ENCODE measurements around the gene PGM3. TPM values are rescaled to one million over a fixed set of nuclear protein-coding genes. Genes with fewer than 3 reads are reported as not detected.
A peak's percentile ranks its signal among the peaks of the same experiment; 100 is the strongest.
"Not testable (repeated sequence)": the region's sequence is repeated elsewhere in the genome, so short reads cannot be mapped to it uniquely, and the experiment has no call there.

PGM3 gene
- total RNA-seq, 1 donor from 2014 or later, result 59.6 TPM

GRCh38 chr6:83198486-83199172 lies 5.6 kb upstream of the PGM3 start:
- peaks cover 11% of the 10 kb centered on the region for H3K4me1 Mint-ChIP-seq (ENCODE audit: unreplicated experiment)
- H3K27me3 Mint-ChIP-seq (ENCODE audit: unreplicated experiment), result no peaks in the 10 kb centered on the region
- TF ChIP-seq CTCF (IDR thresholded peaks at IDR 0.05; ENCODE audit: unreplicated experiment), result no peak
- H3K9me3 Mint-ChIP-seq (ENCODE audit: unreplicated experiment), result no peaks in the 10 kb centered on the region
- peaks cover 10% of the 10 kb centered on the region for H3K36me3 Mint-ChIP-seq (ENCODE audit: low read depth, unreplicated experiment)
- DNase-seq (ENCODE audit: low spot score), result no peak
- H3K27ac Mint-ChIP-seq (ENCODE audit: unreplicated experiment), result no peak overlapping the region
- no peak overlapping the region for H3K4me3 Mint-ChIP-seq (ENCODE audit: unreplicated experiment)

GRCh38 chr6:83193747-83194566 lies 892 bp upstream of the PGM3 start:
- peak; percentile 62 for DNase-seq (ENCODE audit: low spot score)
- Mint-ChIP-seq H3K4me1 (ENCODE audit: unreplicated experiment) (peaks cover 18% of the 10 kb centered on the region), H3K9me3 (ENCODE audit: unreplicated experiment) (no peaks in the 10 kb centered on the region), H3K4me3 (ENCODE audit: unreplicated experiment) (peak overlapping the region; percentile 70), H3K27me3 (ENCODE audit: unreplicated experiment) (peaks cover 4% of the 10 kb centered on the region), H3K36me3 (ENCODE audit: low read depth, unreplicated experiment) (peaks cover 14% of the 10 kb centered on the region), H3K27ac (ENCODE audit: unreplicated experiment) (no peak overlapping the region)
- TF ChIP-seq CTCF (IDR thresholded peaks at IDR 0.05; ENCODE audit: unreplicated experiment), result no peak

- Mint-ChIP-seq H3K36me3 (ENCODE audit: low read depth, unreplicated experiment) (peaks cover 12% of the 10 kb centered on the region), H3K4me3 (ENCODE audit: unreplicated experiment) (peak overlapping the region; percentile 98), H3K4me1 (ENCODE audit: unreplicated experiment) (peaks cover 16% of the 10 kb centered on the region), H3K9me3 (ENCODE audit: unreplicated experiment) (no peaks in the 10 kb centered on the region), H3K27ac (ENCODE audit: unreplicated experiment) (peak overlapping the region; percentile 83), H3K27me3 (ENCODE audit: unreplicated experiment) (peaks cover 4% of the 10 kb centered on the region)
- no peak for DNase-seq (ENCODE audit: low spot score)
- no peak for TF ChIP-seq CTCF (IDR thresholded peaks at IDR 0.05; ENCODE audit: unreplicated experiment)
These were observed 609 bp downstream of the PGM3 start for GRCh38 chr6:83192456-83192855.

GRCh38 chr6:83191974-83192373 lies 1.1 kb downstream of the PGM3 start:
- Mint-ChIP-seq H3K4me1 (ENCODE audit: unreplicated experiment) (peaks cover 16% of the 10 kb centered on the region), H3K4me3 (ENCODE audit: unreplicated experiment) (peak overlapping the region; percentile 98)
- not testable (repeated sequence) for DNase-seq (ENCODE audit: low spot score); H3K36me3 Mint-ChIP-seq (ENCODE audit: low read depth, unreplicated experiment); H3K9me3 Mint-ChIP-seq (ENCODE audit: unreplicated experiment); H3K27me3 Mint-ChIP-seq (ENCODE audit: unreplicated experiment); H3K27ac Mint-ChIP-seq (ENCODE audit: unreplicated experiment)

GRCh38 chr6:83190626-83191025 lies 2.4 kb downstream of the PGM3 start:
- no peaks in the 10 kb centered on the region for H3K9me3 Mint-ChIP-seq (ENCODE audit: unreplicated experiment)
- peaks cover 4% of the 10 kb centered on the region for H3K27me3 Mint-ChIP-seq (ENCODE audit: unreplicated experiment)
- H3K4me3 Mint-ChIP-seq (ENCODE audit: unreplicated experiment), result no peak overlapping the region
- H3K4me1 Mint-ChIP-seq (ENCODE audit: unreplicated experiment), result peaks cover 16% of the 10 kb centered on the region
- no peak for DNase-seq (ENCODE audit: low spot score)
- H3K27ac Mint-ChIP-seq (ENCODE audit: unreplicated experiment), result no peak overlapping the region
- H3K36me3 Mint-ChIP-seq (ENCODE audit: low read depth, unreplicated experiment), result peaks cover 12% of the 10 kb centered on the region
- TF ChIP-seq CTCF (IDR thresholded peaks at IDR 0.05; ENCODE audit: unreplicated experiment), result no peak
